Measurements from ENCODE around the gene WDR75.
"Not testable (repeated sequence)": the region's sequence is repeated elsewhere in the genome, so short reads cannot be mapped to it uniquely, and the experiment has no call there.

Gene WDR75

DNA sequence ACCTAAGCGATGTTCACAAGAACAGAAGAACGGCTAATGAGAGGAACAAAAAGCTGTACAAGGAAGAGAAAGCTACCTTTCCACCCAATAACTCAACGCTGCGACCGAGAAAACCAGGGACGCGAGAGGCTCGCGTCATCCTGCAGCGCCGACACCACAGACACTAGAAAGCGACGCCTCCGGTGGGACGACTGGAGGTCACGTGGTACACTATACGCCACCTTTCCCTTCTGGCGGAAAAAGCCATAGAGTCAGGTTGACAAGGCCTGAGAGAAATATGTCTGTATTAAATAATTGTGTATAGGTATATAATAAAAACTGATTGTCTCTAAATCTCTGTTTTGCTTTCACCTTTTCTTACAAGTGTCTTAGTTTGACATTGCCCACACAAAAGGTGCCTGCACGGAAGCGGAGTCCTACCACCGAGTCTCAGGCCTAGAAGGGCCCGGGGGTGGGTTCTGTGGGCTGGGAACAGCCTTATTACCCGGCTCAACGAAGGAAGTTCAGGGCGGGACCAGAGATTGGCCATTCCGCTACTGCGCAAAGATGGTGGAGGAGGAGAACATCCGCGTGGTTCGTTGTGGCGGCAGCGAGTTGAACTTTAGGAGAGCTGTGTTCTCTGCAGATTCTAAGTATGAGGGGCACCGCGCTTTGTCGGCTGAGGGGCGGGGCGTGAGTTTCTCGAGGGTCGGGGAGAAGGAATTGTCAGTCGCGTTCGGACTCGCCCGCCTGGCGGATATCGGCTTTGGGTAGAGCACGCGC is at the start of gene WDR75:
Gene WDR75, plus strand, starts transcription at position 528 of the 762 bp plus-strand sequence. Its CDS starts 19 bp downstream, at position 547.
- peak; percentile 32 to 96 (median 90) for DNase-seq

- no peak for DNase-seq
These were observed 47.7 kb upstream of the WDR75 start for GRCh38 chr2:189393440-189394111.

DNA sequence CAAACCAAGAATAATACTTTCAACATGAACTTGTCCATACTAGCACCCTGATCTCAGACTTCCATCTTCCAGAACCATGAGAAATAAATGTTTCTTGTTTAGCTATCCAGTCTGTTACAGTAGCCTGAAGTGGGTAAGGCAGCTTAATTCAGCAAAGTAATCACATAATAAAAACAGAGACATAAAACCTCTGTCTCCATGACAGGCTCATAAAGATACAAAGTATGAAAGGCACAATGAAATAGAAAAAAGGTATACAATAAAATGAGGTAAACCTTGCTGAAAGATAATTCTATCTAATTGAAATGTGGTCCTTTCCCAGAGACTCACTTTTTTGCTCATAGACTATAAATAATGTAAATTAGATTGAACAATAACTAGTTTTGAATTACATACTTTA is 46.7 kb upstream of the WDR75 start:
- DNase-seq = no peak

- DNase-seq = no peak
These were observed 38.3 kb upstream of the WDR75 start for GRCh38 chr2:189402932-189403331.

- DNase-seq = no peak
These were observed 34.6 kb upstream of the WDR75 start for GRCh38 chr2:189406586-189407233.

- no peak for DNase-seq
These were observed 33.7 kb upstream of the WDR75 start for GRCh38 chr2:189407281-189408209.

GRCh38 chr2:189408294-189408693 is 33.0 kb upstream of the WDR75 start:
- DNase-seq = no peak

DNA sequence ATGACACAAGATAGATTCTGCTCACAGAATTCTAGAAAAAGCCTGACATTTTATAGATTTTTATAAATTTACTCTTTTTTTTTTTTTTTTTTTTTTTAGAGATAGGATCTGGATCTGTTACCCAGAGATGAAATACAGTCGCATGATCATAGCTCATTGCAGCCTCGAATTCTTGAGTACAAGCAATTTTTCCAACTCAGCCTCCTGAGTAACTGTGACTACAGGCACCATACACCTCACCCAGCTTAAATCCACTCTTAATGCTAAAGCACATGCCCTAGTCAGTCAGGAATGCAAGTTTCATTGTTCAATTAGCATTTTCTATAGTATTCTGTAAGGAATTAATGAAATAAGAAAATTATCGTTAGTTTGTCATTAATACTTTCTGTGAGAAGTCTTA is 32.1 kb upstream of the WDR75 start:
- DNase-seq = no peak

- no peak for DNase-seq
These were observed 31.6 kb upstream of the WDR75 start for GRCh38 chr2:189409647-189410046.

DNA sequence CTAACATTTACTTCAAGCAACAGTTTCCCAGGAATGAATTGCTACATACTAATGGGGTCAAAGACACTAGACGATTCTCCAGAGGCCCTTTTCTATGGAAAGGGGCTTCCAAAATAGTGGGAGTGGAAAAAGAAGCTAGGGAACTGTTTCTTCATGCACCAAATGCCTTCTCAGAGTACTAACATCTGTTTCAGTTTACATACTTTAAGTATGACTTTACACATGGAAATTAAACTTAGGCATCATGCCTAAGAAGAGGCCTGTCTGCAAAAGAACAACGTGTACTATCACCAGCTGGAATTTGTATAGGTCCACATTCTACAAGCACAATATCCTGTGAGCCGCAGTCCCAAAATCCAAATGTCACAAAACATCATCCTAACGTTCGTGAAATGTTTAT is 29.4 kb upstream of the WDR75 start:
- DNase-seq = no peak

DNA sequence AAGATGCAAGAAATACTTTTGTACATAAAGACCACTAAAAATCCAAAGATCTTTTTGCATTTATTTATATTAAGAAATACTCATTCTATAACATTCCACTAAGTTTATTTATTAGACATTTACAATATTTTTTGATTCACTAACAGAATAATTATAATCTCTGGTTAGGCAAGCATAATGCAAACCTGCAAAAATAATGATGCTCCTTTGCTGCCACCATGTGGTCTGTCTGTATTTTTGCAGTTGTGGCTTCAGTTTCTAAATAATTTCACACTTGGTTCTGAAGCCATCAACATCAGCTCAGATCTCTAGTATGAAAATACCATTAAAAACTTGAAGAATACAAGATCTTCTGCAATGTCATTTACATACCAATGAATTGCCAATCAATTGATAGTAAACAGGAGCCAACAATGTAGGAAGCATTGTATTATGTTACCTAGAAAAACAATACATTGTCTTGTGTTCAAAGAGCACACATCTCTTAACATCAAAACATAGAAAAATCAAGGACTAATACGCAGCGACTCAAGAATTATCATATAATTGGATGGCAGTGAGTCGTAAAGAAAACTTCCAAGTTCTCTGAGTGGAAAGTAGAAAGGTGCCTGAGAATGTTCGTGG is 28.8 kb upstream of the WDR75 start:
- peak in 24 of 56 donors; percentile 0 to 48 (median 8) for DNase-seq

GRCh38 chr2:189413249-189413648 is 28.0 kb upstream of the WDR75 start:
- no peak for DNase-seq

GRCh38 chr2:189421644-189422043 is 19.6 kb upstream of the WDR75 start:
- DNase-seq = no peak

- DNase-seq = no peak
These were observed 16.3 kb upstream of the WDR75 start for GRCh38 chr2:189424961-189425360.

- no peak for DNase-seq
These were observed 15.6 kb upstream of the WDR75 start for GRCh38 chr2:189425676-189426075.

- DNase-seq = no peak
These were observed 14.4 kb upstream of the WDR75 start for GRCh38 chr2:189426886-189427285.

GRCh38 chr2:189427872-189428271 is 13.4 kb upstream of the WDR75 start:
- no peak for DNase-seq

- DNase-seq = not testable (repeated sequence)
These were observed 10.8 kb upstream of the WDR75 start for GRCh38 chr2:189430448-189430847.

DNA sequence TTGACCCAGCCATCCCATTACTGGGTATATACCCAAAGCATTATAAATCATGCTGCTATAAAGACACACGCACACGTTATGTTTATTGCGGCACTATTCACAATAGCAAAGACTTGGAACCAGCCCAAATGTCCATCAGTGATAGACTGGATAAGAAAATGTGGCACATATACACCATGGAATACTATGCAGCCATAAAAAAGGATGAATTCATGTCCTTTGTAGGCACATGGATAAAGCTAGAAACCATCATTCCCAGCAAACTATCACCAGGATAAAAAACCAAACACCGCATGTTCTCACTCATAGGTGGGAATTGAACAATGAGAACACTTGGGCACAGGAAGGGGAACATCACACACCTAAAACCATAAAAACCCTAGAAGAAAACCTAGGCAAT is 5.5 kb upstream of the WDR75 start:
- not testable (repeated sequence) for DNase-seq

GRCh38 chr2:189437926-189438325 is 3.3 kb upstream of the WDR75 start:
- no peak for DNase-seq

GRCh38 chr2:189439342-189439741 is 1.9 kb upstream of the WDR75 start:
- no peak for DNase-seq

Measured in nucleus accumbens (tissue), 56 donors.